HG02970 (cell line): ENCODE measurements around the gene GALNT18.

Experiments used
- ATAC-seq: cut with Tn5 transposase; IDR thresholded peaks from one replicate; pipeline ENCODE4 v1.9.1; 2021; ENCODE audit warnings: mild to moderate bottlenecking, moderate library complexity, moderate number of reproducible peaks; ENCODE audit not compliant: unreplicated experiment, low FRiP score

GALNT18 gene

GRCh38 chr11:11621573-11622339 lies at the start of gene GALNT18:
TSS of gene GALNT18 (minus strand) at chr11:11622005.
- peak; percentile 96 for ATAC-seq

- ATAC-seq = no peak
Observed at GRCh38 chr11:11670574-11670973, 48.8 kb upstream of the GALNT18 start.

DNA sequence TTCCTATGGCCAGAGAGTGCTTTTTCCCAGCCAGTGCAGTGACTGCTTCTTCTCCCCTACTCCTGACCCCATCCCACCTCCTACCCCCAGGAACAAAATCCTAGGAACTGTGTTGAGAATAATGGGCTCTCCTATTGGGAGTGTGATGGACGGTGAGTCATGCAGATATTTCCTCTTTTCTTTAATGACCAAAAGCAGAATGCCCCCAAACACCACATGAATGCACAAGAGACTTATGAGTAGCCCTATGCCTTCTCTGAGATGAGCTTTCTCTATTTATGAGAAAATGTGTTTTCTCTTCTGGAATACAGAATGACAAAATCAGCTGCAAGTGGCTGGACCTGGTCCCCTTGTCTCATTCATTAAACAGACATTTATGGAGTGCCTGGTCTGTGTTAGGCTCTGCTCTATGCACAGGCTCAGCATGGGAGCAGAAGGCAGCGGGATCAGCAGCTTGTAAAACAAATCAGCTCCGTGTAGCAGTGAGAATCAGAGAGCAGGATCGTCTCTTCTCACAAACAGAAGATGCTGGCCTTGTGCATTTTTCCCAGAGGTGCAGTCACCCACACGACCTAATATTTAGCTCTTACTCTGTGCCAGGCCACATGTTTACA lies 47.5 kb upstream of the GALNT18 start:
- no peak for ATAC-seq

- no peak for ATAC-seq
Observed at GRCh38 chr11:11668781-11669180, 47.0 kb upstream of the GALNT18 start.

DNA sequence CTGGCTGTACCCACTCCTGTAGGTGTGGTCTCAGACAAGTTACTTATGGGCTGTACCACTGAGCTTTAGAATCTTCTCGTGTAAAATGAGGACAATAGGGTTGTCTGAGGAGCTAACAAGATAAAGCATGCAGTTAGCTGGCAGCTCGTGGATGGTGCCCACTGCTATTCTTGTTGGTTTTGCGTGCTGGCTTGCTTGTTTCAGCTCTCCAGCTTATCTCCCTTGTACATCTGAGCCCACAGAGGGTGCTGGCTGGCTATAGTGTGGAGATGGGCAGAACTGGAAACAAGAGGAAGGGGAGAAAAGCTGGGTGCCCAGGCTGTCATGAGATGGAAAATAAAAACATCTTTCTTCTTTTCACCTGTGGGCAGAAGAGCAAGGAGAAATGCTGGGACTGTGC lies 46.5 kb upstream of the GALNT18 start:
- no peak for ATAC-seq

- no peak for ATAC-seq
Observed at GRCh38 chr11:11667056-11667455, 45.3 kb upstream of the GALNT18 start.

- ATAC-seq = no peak
Observed at GRCh38 chr11:11665407-11665806, 43.6 kb upstream of the GALNT18 start.

- no peak for ATAC-seq
Observed at GRCh38 chr11:11663907-11664306, 42.1 kb upstream of the GALNT18 start.

DNA sequence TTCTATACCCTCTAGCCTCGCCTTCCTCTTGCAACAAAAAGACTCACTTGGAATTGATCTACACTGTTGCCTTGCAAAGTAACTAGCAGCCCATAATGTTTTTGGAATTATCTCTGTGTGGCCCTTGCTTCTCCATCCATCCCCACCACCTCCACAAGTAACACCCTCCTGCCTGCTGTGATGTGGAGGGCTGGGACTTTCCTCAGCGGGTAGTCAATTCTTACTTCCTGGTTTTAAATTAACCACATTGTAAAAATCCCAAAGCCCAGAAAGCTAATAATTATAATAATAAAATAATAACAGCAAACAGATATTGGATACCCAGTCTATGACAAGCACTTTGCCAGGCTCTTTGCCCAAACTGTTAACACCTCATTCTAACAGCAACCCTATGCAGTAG lies 40.8 kb upstream of the GALNT18 start:
- ATAC-seq = no peak

GRCh38 chr11:11661326-11662040 lies 39.7 kb upstream of the GALNT18 start:
- ATAC-seq = no peak

GRCh38 chr11:11660363-11660740 lies 38.5 kb upstream of the GALNT18 start:
- no peak for ATAC-seq

GRCh38 chr11:11659567-11660362 lies 38.0 kb upstream of the GALNT18 start:
- ATAC-seq = no peak

GRCh38 chr11:11657218-11657955 lies 35.6 kb upstream of the GALNT18 start:
- ATAC-seq = no peak

GRCh38 chr11:11641581-11641980 lies 19.8 kb upstream of the GALNT18 start:
- no peak for ATAC-seq

- ATAC-seq = no peak
Observed at GRCh38 chr11:11640996-11641395, 19.2 kb upstream of the GALNT18 start.

DNA sequence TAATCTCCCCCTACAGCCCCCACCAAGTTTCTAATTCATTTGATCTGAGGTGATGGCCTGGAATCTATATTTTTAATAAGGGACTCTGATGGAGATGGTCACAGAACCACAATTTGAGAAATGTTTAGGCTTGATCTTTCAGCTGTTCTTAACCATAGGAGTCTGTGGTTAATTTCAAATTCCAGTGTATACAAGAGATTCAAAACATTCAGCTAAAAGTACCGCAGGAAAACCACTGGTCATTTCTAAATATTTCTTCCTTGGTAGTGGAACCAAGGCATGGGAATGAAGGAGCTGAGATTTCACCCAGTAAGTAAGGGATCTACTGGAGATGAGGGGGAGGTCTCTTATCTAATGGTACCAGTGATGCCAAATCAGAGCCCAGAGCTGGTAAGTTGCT lies 18.3 kb upstream of the GALNT18 start:
- ATAC-seq = no peak

DNA sequence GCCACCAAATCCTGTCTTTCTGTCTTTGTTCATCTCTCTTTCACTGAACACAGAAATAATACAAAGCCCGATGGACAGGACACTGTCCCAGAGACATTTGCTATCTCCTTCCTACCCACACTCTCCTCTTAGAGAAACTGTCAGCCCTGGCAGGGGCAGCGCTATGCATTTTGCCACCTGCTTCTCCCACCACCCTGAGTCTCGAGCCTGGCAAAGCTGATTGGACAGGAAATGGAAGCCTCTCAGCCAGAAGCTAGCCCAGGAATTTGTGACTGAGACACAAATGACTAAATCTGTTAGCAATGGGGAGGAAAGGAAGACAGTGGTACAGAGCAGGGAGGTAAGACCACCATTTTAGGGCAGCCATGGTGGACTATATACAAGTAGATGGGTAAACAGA lies 14.9 kb upstream of the GALNT18 start:
- ATAC-seq = no peak

- ATAC-seq = no peak
Observed at GRCh38 chr11:11635443-11635842, 13.6 kb upstream of the GALNT18 start.

DNA sequence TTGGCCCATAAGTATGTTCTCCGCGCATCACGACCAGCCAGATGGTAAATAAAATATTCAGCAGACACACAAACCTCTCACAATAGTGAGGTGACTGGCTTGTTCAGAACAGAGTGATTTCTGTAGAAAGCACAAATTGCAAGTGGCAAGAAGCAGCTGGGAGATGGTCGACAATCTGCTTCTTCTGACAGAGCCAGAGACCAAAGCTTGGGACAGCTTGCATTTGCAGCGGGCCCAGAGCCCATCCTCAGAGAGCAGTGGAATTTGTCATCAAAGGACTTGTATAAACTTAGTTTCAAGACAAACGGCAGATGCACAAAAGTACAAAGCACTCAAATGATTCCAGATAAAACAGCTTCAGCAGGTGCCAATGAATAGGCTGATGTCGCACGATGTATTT lies 7.6 kb upstream of the GALNT18 start:
- no peak for ATAC-seq

GRCh38 chr11:11628651-11629050 lies 6.8 kb upstream of the GALNT18 start:
- ATAC-seq = no peak
